Activated CD4-positive, alpha-beta T cell treated with anti-CD3 and anti-CD28 coated beads for 4 hours (primary cell): ENCODE results near the gene FRMPD1.

Experiments
- DNase-seq, 2 donors: peaks; one replicate each; pipeline ENCODE4 v3.0.0-alpha.2; 2020

FRMPD1 gene

GRCh38 chr9:37636511-37637448 lies 14.0 kb upstream of the FRMPD1 start:
- no peak for DNase-seq

GRCh38 chr9:37639109-37639762 lies 11.5 kb upstream of the FRMPD1 start:
- DNase-seq, result no peak

- no peak for DNase-seq
These were observed 10.9 kb upstream of the FRMPD1 start for GRCh38 chr9:37639841-37640240.

GRCh38 chr9:37640246-37640645 lies 10.5 kb upstream of the FRMPD1 start:
- DNase-seq, result no peak

- no peak for DNase-seq
These were observed 9.4 kb upstream of the FRMPD1 start for GRCh38 chr9:37641331-37641730.

GRCh38 chr9:37643214-37643613 lies 7.5 kb upstream of the FRMPD1 start:
- DNase-seq, result no peak

- no peak for DNase-seq
These were observed 4.7 kb upstream of the FRMPD1 start for GRCh38 chr9:37645903-37646506.

GRCh38 chr9:37650299-37650872 lies 368 bp upstream of the FRMPD1 start:
- peak in 1 of 2 donors; percentile 5 for DNase-seq

- no peak for DNase-seq
These were observed 1.5 kb downstream of the FRMPD1 start for GRCh38 chr9:37652261-37652660.

GRCh38 chr9:37653385-37653784 lies 2.6 kb downstream of the FRMPD1 start:
- DNase-seq, result no peak

- no peak for DNase-seq
These were observed 6.2 kb downstream of the FRMPD1 start for GRCh38 chr9:37656936-37657335.

- DNase-seq, result no peak
These were observed 9.9 kb downstream of the FRMPD1 start for GRCh38 chr9:37660691-37661090.

- DNase-seq, result no peak
These were observed 13.2 kb downstream of the FRMPD1 start for GRCh38 chr9:37663926-37664325.

GRCh38 chr9:37667706-37668105 lies 17.0 kb downstream of the FRMPD1 start:
- no peak for DNase-seq

- DNase-seq, result no peak
These were observed 17.4 kb downstream of the FRMPD1 start for GRCh38 chr9:37668116-37668601.

GRCh38 chr9:37669232-37669631 lies 18.5 kb downstream of the FRMPD1 start:
- DNase-seq, result no peak

GRCh38 chr9:37675661-37676060 lies 24.9 kb downstream of the FRMPD1 start:
- DNase-seq, result no peak

GRCh38 chr9:37676411-37676830 lies 25.7 kb downstream of the FRMPD1 start:
- DNase-seq, result no peak

- DNase-seq, result no peak
These were observed 26.7 kb downstream of the FRMPD1 start for GRCh38 chr9:37677435-37677834.

- no peak for DNase-seq
These were observed 28.1 kb downstream of the FRMPD1 start for GRCh38 chr9:37678789-37679273.

GRCh38 chr9:37679649-37680402 lies 29.1 kb downstream of the FRMPD1 start:
- DNase-seq, result no peak

GRCh38 chr9:37682951-37683350 lies 32.2 kb downstream of the FRMPD1 start:
- DNase-seq, result no peak
